ENCODE measurements around the gene SARDH.

- TF ChIP-seq REST (tag by site-specific recombination; IDR thresholded peaks at IDR 0.05) = no peak
- TF ChIP-seq CTCF (tag by site-specific recombination; IDR thresholded peaks at IDR 0.05) = no peak
- TF ChIP-seq ZNF785 (tag by site-specific recombination; IDR thresholded peaks at IDR 0.05) = no peak
- no peak for TF ChIP-seq BCL11A (tag by site-specific recombination; IDR thresholded peaks at IDR 0.05; ENCODE audit: low read depth)
- TF ChIP-seq ZNF292 (tag by site-specific recombination; IDR thresholded peaks at IDR 0.05; ENCODE audit: borderline replicate concordance, low read depth) = no peak
Measured at GRCh38 chr9:133754688-133755227, 16.6 kb upstream of the SARDH start.

Measured in HEK293 (cell line).